Nephron (organoid): ENCODE data around the gene STAT5A.

Source experiments
- H3K27ac Mint-ChIP-seq, 3 experiments: 2 replicates each; pipeline ENCODE4 v1.8.0; 2020; ENCODE audit warnings: mixed read lengths in 3 of 3, mild to moderate bottlenecking in 2 of 3, moderate library complexity in 1 of 3
- H3K27me3 Mint-ChIP-seq: 2 replicates; pipeline ENCODE4 v1.8.0; 2021; ENCODE audit warnings: low read depth, mild to moderate bottlenecking, moderate library complexity, mixed read lengths
- H3K36me3 Mint-ChIP-seq: 2 replicates; pipeline ENCODE4 v1.8.0; 2020; ENCODE audit warnings: low read depth, mixed read lengths
- H3K4me1 Mint-ChIP-seq: 2 replicates; pipeline ENCODE4 v1.8.0; 2020; ENCODE audit warnings: mixed read lengths
- H3K4me3 Mint-ChIP-seq, 3 experiments: 2 replicates each; pipeline ENCODE4 v1.8.0; 2020; ENCODE audit warnings: mild to moderate bottlenecking in 3 of 3, mixed read lengths in 3 of 3, moderate library complexity in 2 of 3
- H3K9me3 Mint-ChIP-seq: 2 replicates; pipeline ENCODE4 v1.8.0; 2020; ENCODE audit warnings: mixed read lengths
- TF ChIP-seq, protein P1 (sequence below), 3 experiments: fragments of 200-600 bp; sonication (generic); IDR thresholded peaks; one replicate each; pipeline ENCODE4 v1.5.0; 2021; ENCODE audit warnings: antibody characterized with exemption in 3 of 3; ENCODE audit not compliant: unreplicated experiment in 3 of 3

The STAT5A gene

GRCh38 chr17:42282478-42283080, 5.7 kb upstream of the STAT5A start:
- no peaks in the 10 kb centered on the region for H3K9me3 Mint-ChIP-seq
- H3K27ac Mint-ChIP-seq: peak overlapping the region in 1 of 3 experiments; percentile 9

GRCh38 chr17:42283241-42284023, 4.9 kb upstream of the STAT5A start:
- TF ChIP-seq, protein P1, sequence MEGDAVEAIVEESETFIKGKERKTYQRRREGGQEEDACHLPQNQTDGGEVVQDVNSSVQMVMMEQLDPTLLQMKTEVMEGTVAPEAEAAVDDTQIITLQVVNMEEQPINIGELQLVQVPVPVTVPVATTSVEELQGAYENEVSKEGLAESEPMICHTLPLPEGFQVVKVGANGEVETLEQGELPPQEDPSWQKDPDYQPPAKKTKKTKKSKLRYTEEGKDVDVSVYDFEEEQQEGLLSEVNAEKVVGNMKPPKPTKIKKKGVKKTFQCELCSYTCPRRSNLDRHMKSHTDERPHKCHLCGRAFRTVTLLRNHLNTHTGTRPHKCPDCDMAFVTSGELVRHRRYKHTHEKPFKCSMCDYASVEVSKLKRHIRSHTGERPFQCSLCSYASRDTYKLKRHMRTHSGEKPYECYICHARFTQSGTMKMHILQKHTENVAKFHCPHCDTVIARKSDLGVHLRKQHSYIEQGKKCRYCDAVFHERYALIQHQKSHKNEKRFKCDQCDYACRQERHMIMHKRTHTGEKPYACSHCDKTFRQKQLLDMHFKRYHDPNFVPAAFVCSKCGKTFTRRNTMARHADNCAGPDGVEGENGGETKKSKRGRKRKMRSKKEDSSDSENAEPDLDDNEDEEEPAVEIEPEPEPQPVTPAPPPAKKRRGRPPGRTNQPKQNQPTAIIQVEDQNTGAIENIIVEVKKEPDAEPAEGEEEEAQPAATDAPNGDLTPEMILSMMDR (IDR thresholded peaks at IDR 0.05; ENCODE audit: unreplicated experiment in 3 of 3): no peak
- H3K27me3 Mint-ChIP-seq: no peaks in the 10 kb centered on the region
- H3K9me3 Mint-ChIP-seq: no peaks in the 10 kb centered on the region
- H3K4me3 Mint-ChIP-seq: no peak overlapping the region
- H3K36me3 Mint-ChIP-seq: no peaks in the 10 kb centered on the region
- peaks cover 15% of the 10 kb centered on the region for H3K4me1 Mint-ChIP-seq
- peak overlapping the region in 1 of 3 experiments; percentile 9 for H3K27ac Mint-ChIP-seq

More at GRCh38 chr17:42282478-42283080, 5.7 kb upstream of the STAT5A start:
- TF ChIP-seq, protein P1 (IDR thresholded peaks at IDR 0.05; ENCODE audit: unreplicated experiment in 3 of 3): no peak
- no peaks in the 10 kb centered on the region for H3K27me3 Mint-ChIP-seq
- H3K4me1 Mint-ChIP-seq: peaks cover 16% of the 10 kb centered on the region
- H3K36me3 Mint-ChIP-seq: no peaks in the 10 kb centered on the region
- no peak overlapping the region for H3K4me3 Mint-ChIP-seq

- TF ChIP-seq, protein P1 (IDR thresholded peaks at IDR 0.05; ENCODE audit: unreplicated experiment in 3 of 3): no peak
- no peaks in the 10 kb centered on the region for H3K9me3 Mint-ChIP-seq
- no peaks in the 10 kb centered on the region for H3K27me3 Mint-ChIP-seq
- no peaks in the 10 kb centered on the region for H3K36me3 Mint-ChIP-seq
- no peak overlapping the region for H3K4me3 Mint-ChIP-seq
- no peak overlapping the region for H3K27ac Mint-ChIP-seq
- peaks cover 15% of the 10 kb centered on the region for H3K4me1 Mint-ChIP-seq
Observed at GRCh38 chr17:42284024-42284369, 4.3 kb upstream of the STAT5A start.

GRCh38 chr17:42284566-42284965, 3.7 kb upstream of the STAT5A start:
- TF ChIP-seq, protein P1 (IDR thresholded peaks at IDR 0.05; ENCODE audit: unreplicated experiment in 3 of 3): no peak
- Mint-ChIP-seq H3K4me1 (peaks cover 15% of the 10 kb centered on the region), H3K36me3 (no peaks in the 10 kb centered on the region)

DNA sequence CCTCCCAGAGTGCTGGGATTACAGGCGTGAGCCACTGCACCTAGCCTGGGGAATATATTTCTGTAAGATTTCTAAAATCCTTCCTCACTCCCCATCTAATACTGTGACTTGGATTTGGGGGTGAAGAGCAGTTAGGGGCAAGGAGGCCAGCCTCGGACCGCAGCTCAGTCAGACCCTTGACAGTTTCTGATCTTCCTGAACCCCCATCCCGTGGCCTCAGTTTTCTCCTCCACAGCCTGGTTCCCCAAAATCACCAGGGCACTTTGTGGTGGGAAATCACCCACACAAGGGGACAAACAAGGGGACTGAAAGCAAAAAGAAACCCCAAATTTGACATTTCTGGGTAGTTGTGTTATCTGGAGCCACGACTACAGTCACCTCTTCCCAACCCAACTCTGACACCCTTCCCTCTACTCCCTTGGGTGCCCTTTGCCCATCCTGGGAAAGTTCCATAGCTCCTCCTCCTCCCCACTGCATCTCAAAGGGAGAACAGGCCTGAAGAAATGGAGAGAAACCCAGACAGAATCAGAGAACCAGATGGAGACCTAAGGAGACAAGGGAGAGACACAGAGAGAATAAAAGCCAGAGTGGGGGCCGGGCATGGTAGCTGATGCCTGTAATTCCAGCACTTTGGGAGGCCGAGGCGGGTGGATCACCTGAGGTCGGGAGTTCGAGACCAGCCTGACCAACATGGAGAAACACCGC, 2.8 kb upstream of the STAT5A start:
- H3K27ac Mint-ChIP-seq: no peak overlapping the region
- H3K4me1 Mint-ChIP-seq: peaks cover 15% of the 10 kb centered on the region
- H3K4me3 Mint-ChIP-seq: peak overlapping the region; percentile 16 to 45 (median 23)
- no peaks in the 10 kb centered on the region for H3K36me3 Mint-ChIP-seq
- TF ChIP-seq, protein P1 (IDR thresholded peaks at IDR 0.05; ENCODE audit: unreplicated experiment in 3 of 3): no peak
- H3K27me3 Mint-ChIP-seq: no peaks in the 10 kb centered on the region
- H3K9me3 Mint-ChIP-seq: no peaks in the 10 kb centered on the region

More at GRCh38 chr17:42284566-42284965, 3.7 kb upstream of the STAT5A start:
- H3K4me3 Mint-ChIP-seq: no peak overlapping the region
- H3K27me3 Mint-ChIP-seq: no peaks in the 10 kb centered on the region
- H3K9me3 Mint-ChIP-seq: no peaks in the 10 kb centered on the region
- H3K27ac Mint-ChIP-seq: no peak overlapping the region
